Measurements from ENCODE around the gene HOXA10.

- no peak for TF ChIP-seq ZNF70 (CRISPR knock-in tag; IDR thresholded peaks at IDR 0.05)
- TF ChIP-seq OSR1 (CRISPR knock-in tag; IDR thresholded peaks at IDR 0.05) = no peak
- TF ChIP-seq ZNF565 (CRISPR knock-in tag; conservative IDR thresholded peaks at IDR 0.05; ENCODE audit: low read depth) = no peak
- TF ChIP-seq RARB (CRISPR knock-in tag; IDR thresholded peaks at IDR 0.05) = no peak
Measured at GRCh38 chr7:27185013-27185853, 11.1 kb upstream of the HOXA10 start, which contains the start of gene HOXA11.
